HL-60 (cell line): ENCODE results near the gene SEMA3B.

Source experiments
- CTCF ChIP-seq: IDR thresholded peaks from one replicate; pipeline ENCODE4 v1.5.1; 2011; ENCODE audit warnings: low read length, control low read depth, inconsistent platforms; ENCODE audit not compliant: insufficient read depth
- GABPA ChIP-seq: IDR thresholded peaks from 2 replicates; pipeline ENCODE4 v1.6.1; 2012; ENCODE audit warnings: low read depth
- POLR2AphosphoS5 ChIP-seq: IDR thresholded peaks from 2 replicates; pipeline ENCODE4 v1.6.1; 2012; ENCODE audit warnings: low read depth

- TF ChIP-seq CTCF = no peak
- no peak for TF ChIP-seq GABPA
- TF ChIP-seq POLR2AphosphoS5 = no peak
These were observed 10.0 kb upstream of the SEMA3B start for GRCh38 chr3:50258979-50259378.
